COLO668 (cell line): ENCODE measurements around the gene IFI30.

ENCODE experiments used
- DNase-seq: peaks from one replicate; lab custom pipeline; 2025; ENCODE audit not compliant: unreplicated experiment; lab: John Stamatoyannopoulos, UW

The IFI30 gene

GRCh38 chr19:18173572-18174288 is at the start of gene IFI30:
IFI30 (plus strand) TSS chr19:18173813; CDS start chr19:18173842, 29 bp downstream.
- DNase-seq, result peak; percentile 87

GRCh38 chr19:18123819-18124218 is 49.8 kb upstream of the IFI30 start:
- DNase-seq, result no peak

- no peak for DNase-seq
Observed at GRCh38 chr19:18126097-18126496, 47.5 kb upstream of the IFI30 start.

GRCh38 chr19:18128044-18128443 is 45.6 kb upstream of the IFI30 start:
- DNase-seq, result no peak

- DNase-seq, result no peak
Observed at GRCh38 chr19:18128805-18129204, 44.8 kb upstream of the IFI30 start.

- DNase-seq, result peak; percentile 15
Observed at GRCh38 chr19:18130523-18131242, 42.9 kb upstream of the IFI30 start.

GRCh38 chr19:18131841-18132596 is 41.6 kb upstream of the IFI30 start:
- DNase-seq, result no peak

- peak; percentile 72 for DNase-seq
Observed at GRCh38 chr19:18135712-18136584, 37.7 kb upstream of the IFI30 start.

GRCh38 chr19:18137242-18137641 is 36.4 kb upstream of the IFI30 start:
- DNase-seq, result no peak

GRCh38 chr19:18137657-18138339 is 35.8 kb upstream of the IFI30 start:
- no peak for DNase-seq

GRCh38 chr19:18140473-18140872 is 33.1 kb upstream of the IFI30 start:
- DNase-seq, result no peak

GRCh38 chr19:18141031-18141430 is 32.6 kb upstream of the IFI30 start:
- no peak for DNase-seq

- no peak for DNase-seq
Observed at GRCh38 chr19:18143902-18144301, 29.7 kb upstream of the IFI30 start.

GRCh38 chr19:18144361-18144760 is 29.3 kb upstream of the IFI30 start:
- no peak for DNase-seq

- DNase-seq, result no peak
Observed at GRCh38 chr19:18144906-18145305, 28.7 kb upstream of the IFI30 start.

GRCh38 chr19:18145391-18145999 is 28.1 kb upstream of the IFI30 start:
- no peak for DNase-seq

GRCh38 chr19:18147396-18147795 is 26.2 kb upstream of the IFI30 start:
- DNase-seq, result no peak

GRCh38 chr19:18149596-18149975 is 24.0 kb upstream of the IFI30 start:
- no peak for DNase-seq

GRCh38 chr19:18150776-18151624 is 22.6 kb upstream of the IFI30 start:
- no peak for DNase-seq
